Cardiac fibroblast (primary cell): ENCODE measurements around the gene GLI3.

Experiments used
- DNase-seq, 2 donors: peaks; one replicate each; pipeline versions ENCODE4 v3.0.0 to v3.0.0-alpha.2; 2010; ENCODE audit warnings: low read depth in 2 of 2
- H3K4me3 ChIP-seq, 2 donors: replicated peaks in 1 of 2; 1 replicate in 1 of 2; 2 replicates in 1 of 2; pipeline ENCODE4 v1.5.1; 2011; ENCODE audit warnings: low read depth in 2 of 2, low read length in 2 of 2, mild to moderate bottlenecking in 2 of 2, moderate library complexity in 1 of 2
- TF ChIP-seq, protein P1 (sequence below): IDR thresholded peaks from one replicate; pipeline ENCODE4 v1.5.1; 2011; ENCODE audit warnings: low read depth, mild to moderate bottlenecking, low read length, inconsistent platforms

Gene GLI3

DNA sequence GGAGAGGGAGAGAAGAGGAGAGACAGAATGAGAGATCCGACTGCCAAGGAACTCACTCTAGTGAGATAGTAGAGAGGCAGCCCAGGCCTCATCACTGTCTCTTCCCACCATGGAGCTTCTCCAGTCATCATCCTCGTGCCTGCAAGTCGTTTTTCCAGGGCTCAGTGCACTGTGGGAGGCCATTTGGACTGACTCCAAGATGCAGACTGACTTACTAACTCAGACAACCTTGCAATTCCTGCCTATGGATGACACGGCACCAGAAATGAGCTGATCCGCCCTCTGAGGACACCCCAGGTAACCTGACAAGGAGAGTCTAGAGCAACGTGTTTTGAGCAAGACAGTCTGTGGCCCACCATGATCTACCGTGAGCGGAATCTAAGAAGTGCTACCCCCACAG is 154.9 kb downstream of the GLI3 start:
- H3K4me3 ChIP-seq, result no peak overlapping the region
- peak; percentile 61 to 62 for DNase-seq
- TF ChIP-seq, protein P1, sequence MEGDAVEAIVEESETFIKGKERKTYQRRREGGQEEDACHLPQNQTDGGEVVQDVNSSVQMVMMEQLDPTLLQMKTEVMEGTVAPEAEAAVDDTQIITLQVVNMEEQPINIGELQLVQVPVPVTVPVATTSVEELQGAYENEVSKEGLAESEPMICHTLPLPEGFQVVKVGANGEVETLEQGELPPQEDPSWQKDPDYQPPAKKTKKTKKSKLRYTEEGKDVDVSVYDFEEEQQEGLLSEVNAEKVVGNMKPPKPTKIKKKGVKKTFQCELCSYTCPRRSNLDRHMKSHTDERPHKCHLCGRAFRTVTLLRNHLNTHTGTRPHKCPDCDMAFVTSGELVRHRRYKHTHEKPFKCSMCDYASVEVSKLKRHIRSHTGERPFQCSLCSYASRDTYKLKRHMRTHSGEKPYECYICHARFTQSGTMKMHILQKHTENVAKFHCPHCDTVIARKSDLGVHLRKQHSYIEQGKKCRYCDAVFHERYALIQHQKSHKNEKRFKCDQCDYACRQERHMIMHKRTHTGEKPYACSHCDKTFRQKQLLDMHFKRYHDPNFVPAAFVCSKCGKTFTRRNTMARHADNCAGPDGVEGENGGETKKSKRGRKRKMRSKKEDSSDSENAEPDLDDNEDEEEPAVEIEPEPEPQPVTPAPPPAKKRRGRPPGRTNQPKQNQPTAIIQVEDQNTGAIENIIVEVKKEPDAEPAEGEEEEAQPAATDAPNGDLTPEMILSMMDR, result no peak

DNA sequence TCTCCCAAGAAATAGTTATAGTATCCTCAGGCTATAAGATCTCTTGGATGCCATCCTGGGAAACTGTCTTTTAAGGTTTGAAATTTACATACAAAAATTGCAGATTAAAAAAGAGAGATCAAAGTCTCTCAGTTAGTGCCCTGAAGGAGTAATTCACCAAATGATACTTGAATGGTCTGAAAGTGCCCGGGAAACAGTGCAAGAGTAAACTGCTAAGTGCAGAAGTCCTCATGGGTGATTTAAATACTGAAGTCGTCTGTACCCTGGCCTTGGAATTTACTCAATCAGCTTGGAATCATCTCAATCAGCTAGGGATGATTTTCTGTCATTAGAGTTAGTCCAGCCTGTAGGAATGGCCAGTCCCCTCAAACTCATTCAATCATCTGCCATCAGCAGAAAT is 155.3 kb downstream of the GLI3 start:
- TF ChIP-seq, protein P1, result no peak
- H3K4me3 ChIP-seq, result no peak overlapping the region
- DNase-seq, result no peak

DNA sequence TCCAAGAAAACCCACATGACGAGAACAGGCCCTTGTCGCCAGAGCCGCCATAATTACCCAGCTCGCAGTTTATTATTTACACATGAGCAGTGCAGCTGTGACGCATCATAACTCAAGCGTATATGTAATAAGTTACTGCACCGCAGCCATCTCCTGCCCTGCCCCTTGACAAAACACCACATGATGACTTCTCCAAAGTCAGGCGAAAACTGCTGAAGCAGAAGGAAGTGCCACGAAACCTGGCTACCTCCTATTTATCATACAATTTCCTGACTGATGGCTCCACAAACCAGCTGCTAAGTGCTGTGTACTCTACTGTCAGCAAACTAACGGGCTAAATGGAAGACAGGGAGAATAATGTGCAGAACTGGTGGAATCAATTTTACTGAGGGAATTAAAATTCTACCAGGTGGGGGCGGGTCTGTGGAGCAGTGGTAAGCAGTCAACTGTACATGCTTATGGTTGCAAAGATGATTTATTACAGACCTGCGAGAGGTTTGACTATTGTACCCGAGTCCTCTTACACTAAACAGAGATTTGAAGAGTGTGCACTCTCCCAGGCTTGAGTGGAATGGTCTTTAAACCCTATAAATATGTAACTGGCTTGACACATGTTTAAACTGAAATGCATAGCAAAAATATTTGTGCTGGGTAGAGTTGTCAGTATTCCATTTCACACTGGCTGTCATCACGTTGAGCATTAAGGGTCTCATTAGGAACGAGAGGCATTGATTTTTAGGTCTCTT is 156.0 kb downstream of the GLI3 start:
- TF ChIP-seq, protein P1, result no peak
- DNase-seq, result no peak
- H3K4me3 ChIP-seq, result no peak overlapping the region

DNA sequence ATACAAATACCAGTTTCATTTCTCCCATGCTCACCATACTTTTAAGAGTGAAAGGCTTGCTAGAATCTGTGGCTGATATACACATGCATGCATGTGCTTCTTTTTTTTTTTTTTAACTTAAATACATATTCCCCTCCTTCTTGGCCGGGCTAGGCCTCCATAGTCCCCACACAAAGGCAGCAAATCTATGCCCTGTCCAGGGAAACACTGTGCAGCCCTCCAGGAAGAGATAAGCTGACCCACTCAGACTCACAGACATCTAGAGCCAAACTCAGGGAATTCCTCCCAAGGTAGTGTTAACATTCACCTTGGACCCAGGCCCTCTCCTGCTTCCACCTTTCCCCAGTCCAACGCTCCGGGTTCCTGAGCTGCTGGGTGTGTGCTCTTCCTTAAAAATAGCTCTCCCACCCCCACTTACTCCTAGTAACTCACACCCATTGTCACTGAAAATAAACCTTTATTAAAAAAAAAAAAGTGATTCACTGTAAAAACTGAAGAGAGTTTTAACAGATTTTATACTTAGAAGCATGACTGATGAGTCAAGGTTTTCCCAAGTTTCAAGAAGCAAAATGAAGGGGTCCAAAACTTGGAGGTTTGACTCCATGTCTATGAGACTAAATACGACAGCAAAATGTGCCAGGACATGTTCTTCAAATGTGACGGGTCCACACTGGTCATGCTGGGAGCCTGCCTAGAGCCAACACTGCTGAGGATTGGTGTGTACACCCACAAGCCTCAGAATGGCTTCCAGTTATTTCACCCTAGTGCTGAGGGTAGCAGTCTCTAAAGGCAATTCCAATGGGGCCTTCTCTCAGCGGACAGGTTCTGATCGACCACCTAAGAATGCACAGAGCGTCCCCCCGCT is 159.5 kb downstream of the GLI3 start:
- no peak overlapping the region for H3K4me3 ChIP-seq
- TF ChIP-seq, protein P1, result no peak
- DNase-seq, result peak in 1 of 2 donors; percentile 37

DNA sequence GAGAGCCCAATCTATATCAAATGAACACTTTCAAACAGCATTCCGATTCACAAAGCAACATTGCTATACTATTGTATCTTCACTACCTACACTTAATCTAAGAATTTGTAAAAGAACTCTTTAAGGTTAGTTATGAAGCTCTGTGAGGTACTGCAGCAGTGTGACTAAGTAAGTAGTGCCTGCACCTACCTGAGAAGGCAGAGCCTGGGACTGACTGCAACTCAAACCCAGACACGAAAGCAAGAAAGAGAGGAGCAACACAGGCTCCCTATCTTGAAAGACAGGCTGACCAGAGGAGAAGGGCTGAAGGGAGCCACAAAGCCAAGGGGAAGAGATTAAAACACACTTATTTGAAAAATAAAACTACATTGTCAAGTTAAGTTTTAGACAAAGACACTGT is 160.1 kb downstream of the GLI3 start:
- TF ChIP-seq, protein P1, result no peak
- no peak for DNase-seq
- H3K4me3 ChIP-seq, result no peak overlapping the region

DNA sequence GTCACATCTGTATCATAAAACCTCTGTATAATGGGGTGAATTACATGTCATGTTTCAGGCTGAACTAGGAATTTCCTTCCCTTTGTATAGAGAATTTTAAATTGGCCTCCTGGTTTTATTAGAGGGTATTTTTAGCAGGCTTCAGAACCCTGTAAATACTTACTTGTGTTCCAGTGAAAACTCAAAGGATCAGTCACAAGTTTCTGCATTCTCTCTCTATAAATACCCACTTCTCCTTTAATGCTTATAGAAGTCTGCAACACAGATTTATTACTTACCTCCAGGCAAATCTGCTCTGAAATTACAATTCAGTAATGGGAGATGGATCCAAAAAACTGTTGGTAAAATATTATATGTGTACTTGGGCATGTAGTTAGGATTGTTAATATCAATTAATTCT is 161.6 kb downstream of the GLI3 start:
- no peak overlapping the region for H3K4me3 ChIP-seq
- TF ChIP-seq, protein P1, result no peak
- no peak for DNase-seq
